Measurements from ENCODE around the gene SERPINB12.

Gene SERPINB12

GRCh38 chr18:63542069-63542468 is at the start of gene SERPINB12:
Gene SERPINB12 (plus strand): TSS chr18:63542369. CDS start chr18:63556160, 13,791 bp downstream.
- H3K36me3 ChIP-seq (replicated peaks), result no peaks in the 10 kb centered on the region
- no peak for TF ChIP-seq CTCF (IDR thresholded peaks at IDR 0.05; ENCODE audit: low read depth, low read length, missing control alignments)
- in situ Hi-C loops (cut with HindIII; ENCODE audit: low pct_ligation_motif_present, low sequenced_read_pairs), result no loop called here

GRCh38 chr18:63492851-63493250 is 49.3 kb upstream of the SERPINB12 start:
- no peaks in the 10 kb centered on the region for H3K36me3 ChIP-seq (replicated peaks)
- H3K4me3 ChIP-seq (ENCODE audit: low read depth, low read length), result no peak overlapping the region
- DNase-seq, result no peak
- H3K27ac ChIP-seq, result no peak overlapping the region
- no peak for TF ChIP-seq CTCF (IDR thresholded peaks at IDR 0.05; ENCODE audit: low read depth, low read length, missing control alignments)
- H3K27me3 ChIP-seq (replicated peaks), result no peaks in the 10 kb centered on the region
- in situ Hi-C loops (cut with HindIII; ENCODE audit: low pct_ligation_motif_present, low sequenced_read_pairs), result no loop called here

More at GRCh38 chr18:63542069-63542468, at the start of gene SERPINB12:
- no peak for DNase-seq
- Histone ChIP-seq H3K4me3 (ENCODE audit: low read depth, low read length) (no peak within 1 kb of the TSS), H3K27me3 (replicated peaks) (no peaks in the 10 kb centered on the region), H3K27ac (no peak within 1 kb of the TSS)

- no peak for TF ChIP-seq CTCF (IDR thresholded peaks at IDR 0.05; ENCODE audit: low read depth, low read length, missing control alignments)
- H3K4me3 ChIP-seq (ENCODE audit: low read depth, low read length), result no peak overlapping the region
- no peak overlapping the region for H3K27ac ChIP-seq
- in situ Hi-C loops (cut with HindIII; ENCODE audit: low pct_ligation_motif_present, low sequenced_read_pairs), result no loop called here
- no peak for DNase-seq
- no peaks in the 10 kb centered on the region for H3K36me3 ChIP-seq (replicated peaks)
- no peaks in the 10 kb centered on the region for H3K27me3 ChIP-seq (replicated peaks)
These were observed 46.5 kb upstream of the SERPINB12 start for GRCh38 chr18:63495675-63496074.

- Histone ChIP-seq H3K27ac (no peak overlapping the region), H3K27me3 (replicated peaks) (no peaks in the 10 kb centered on the region), H3K36me3 (replicated peaks) (no peaks in the 10 kb centered on the region), H3K4me3 (ENCODE audit: low read depth, low read length) (no peak overlapping the region)
- peak; percentile 71 for TF ChIP-seq CTCF (IDR thresholded peaks at IDR 0.05; ENCODE audit: low read depth, low read length, missing control alignments)
- peak; percentile 29 for DNase-seq
- in situ Hi-C loops (cut with HindIII; ENCODE audit: low pct_ligation_motif_present, low sequenced_read_pairs), result no loop called here
These were observed 36.4 kb upstream of the SERPINB12 start for GRCh38 chr18:63505566-63506335.

- no peak for DNase-seq
- no peak overlapping the region for H3K4me3 ChIP-seq (ENCODE audit: low read depth, low read length)
- in situ Hi-C loops (cut with HindIII; ENCODE audit: low pct_ligation_motif_present, low sequenced_read_pairs), result no loop called here
- no peaks in the 10 kb centered on the region for H3K36me3 ChIP-seq (replicated peaks)
- no peak for TF ChIP-seq CTCF (IDR thresholded peaks at IDR 0.05; ENCODE audit: low read depth, low read length, missing control alignments)
- no peak overlapping the region for H3K27ac ChIP-seq
- no peaks in the 10 kb centered on the region for H3K27me3 ChIP-seq (replicated peaks)
These were observed 35.9 kb upstream of the SERPINB12 start for GRCh38 chr18:63506336-63506646.

- in situ Hi-C loops (cut with HindIII; ENCODE audit: low pct_ligation_motif_present, low sequenced_read_pairs), result no loop called here
- H3K27ac ChIP-seq, result no peak overlapping the region
- H3K27me3 ChIP-seq (replicated peaks), result no peaks in the 10 kb centered on the region
- no peak for TF ChIP-seq CTCF (IDR thresholded peaks at IDR 0.05; ENCODE audit: low read depth, low read length, missing control alignments)
- DNase-seq, result no peak
- no peaks in the 10 kb centered on the region for H3K36me3 ChIP-seq (replicated peaks)
- H3K4me3 ChIP-seq (ENCODE audit: low read depth, low read length), result no peak overlapping the region
These were observed 33.6 kb upstream of the SERPINB12 start for GRCh38 chr18:63508596-63508995.
